ENCODE measurements around the gene CNOT11.
"Not testable (repeated sequence)": the region's sequence is repeated elsewhere in the genome, so short reads cannot be mapped to it uniquely, and the experiment has no call there.

Gene CNOT11

GRCh38 chr2:101238930-101239759 is 13.5 kb upstream of the CNOT11 start:
- H3K27ac ChIP-seq (ENCODE audit: low read depth, low read length, poor library complexity, severe bottlenecking): no peak overlapping the region
- H3K36me3 ChIP-seq (ENCODE audit: insufficient read depth, low read length): no peaks in the 10 kb centered on the region
- no peaks in the 10 kb centered on the region for H3K79me2 ChIP-seq (ENCODE audit: insufficient read depth, low read length)
- H3K4me3 ChIP-seq (ENCODE audit: low read depth, low read length, poor library complexity, severe bottlenecking): no peak overlapping the region
- TF ChIP-seq EZH2 (IDR thresholded peaks at IDR 0.05; ENCODE audit: borderline replicate concordance, low read length) (no peak), CTCF (IDR thresholded peaks at IDR 0.05; ENCODE audit: low read length) (no peak)
- no peaks in the 10 kb centered on the region for H3K9me2 ChIP-seq (ENCODE audit: low read depth, low read length)
- no peaks in the 10 kb centered on the region for H3K4me1 ChIP-seq (ENCODE audit: insufficient read depth, low read length, severe bottlenecking)
- no peak overlapping the region for H3K9ac ChIP-seq (ENCODE audit: low read length)
- H3F3A ChIP-seq (ENCODE audit: insufficient read depth, low read length): no peaks in the 10 kb centered on the region
- no peak overlapping the region for H2AFZ ChIP-seq (ENCODE audit: low read length)
- no peaks in the 10 kb centered on the region for H3K27me3 ChIP-seq (ENCODE audit: insufficient read depth, low read length)
- H4K20me1 ChIP-seq (ENCODE audit: insufficient read depth, low read length): no peaks in the 10 kb centered on the region
- no peaks in the 10 kb centered on the region for H3K9me3 ChIP-seq (ENCODE audit: low read length)
- no peak overlapping the region for H3K4me2 ChIP-seq (ENCODE audit: low read length)

GRCh38 chr2:101239760-101240118 is 12.9 kb upstream of the CNOT11 start:
- H3F3A ChIP-seq (ENCODE audit: insufficient read depth, low read length); H4K20me1 ChIP-seq (ENCODE audit: insufficient read depth, low read length); H3K4me3 ChIP-seq (ENCODE audit: low read depth, low read length, poor library complexity, severe bottlenecking); H2AFZ ChIP-seq (ENCODE audit: low read length); H3K9me2 ChIP-seq (ENCODE audit: low read depth, low read length); H3K27me3 ChIP-seq (ENCODE audit: insufficient read depth, low read length); H3K4me1 ChIP-seq (ENCODE audit: insufficient read depth, low read length, severe bottlenecking); H3K9me3 ChIP-seq (ENCODE audit: low read length); H3K36me3 ChIP-seq (ENCODE audit: insufficient read depth, low read length); H3K9ac ChIP-seq (ENCODE audit: low read length); H3K4me2 ChIP-seq (ENCODE audit: low read length); H3K79me2 ChIP-seq (ENCODE audit: insufficient read depth, low read length); H3K27ac ChIP-seq (ENCODE audit: low read depth, low read length, poor library complexity, severe bottlenecking): not testable (repeated sequence)

GRCh38 chr2:101240694-101241093 is 12.0 kb upstream of the CNOT11 start:
- H3K9me3 ChIP-seq (ENCODE audit: low read length); H4K20me1 ChIP-seq (ENCODE audit: insufficient read depth, low read length); H3K9me2 ChIP-seq (ENCODE audit: low read depth, low read length); H3K9ac ChIP-seq (ENCODE audit: low read length); H3K79me2 ChIP-seq (ENCODE audit: insufficient read depth, low read length); H3K27me3 ChIP-seq (ENCODE audit: insufficient read depth, low read length); H3K4me2 ChIP-seq (ENCODE audit: low read length); H3K36me3 ChIP-seq (ENCODE audit: insufficient read depth, low read length); H3K4me1 ChIP-seq (ENCODE audit: insufficient read depth, low read length, severe bottlenecking); H3K27ac ChIP-seq (ENCODE audit: low read depth, low read length, poor library complexity, severe bottlenecking); H3F3A ChIP-seq (ENCODE audit: insufficient read depth, low read length); H2AFZ ChIP-seq (ENCODE audit: low read length); H3K4me3 ChIP-seq (ENCODE audit: low read depth, low read length, poor library complexity, severe bottlenecking): not testable (repeated sequence)
- TF ChIP-seq CTCF (IDR thresholded peaks at IDR 0.05; ENCODE audit: low read length): peak; percentile 45; the same call in 1 of the 2 replicates

GRCh38 chr2:101241158-101241557 is 11.5 kb upstream of the CNOT11 start:
- Histone ChIP-seq H3K4me3 (ENCODE audit: low read depth, low read length, poor library complexity, severe bottlenecking) (no peak overlapping the region), H3K9me3 (ENCODE audit: low read length) (no peaks in the 10 kb centered on the region), H3K27me3 (ENCODE audit: insufficient read depth, low read length) (no peaks in the 10 kb centered on the region), H3K27ac (ENCODE audit: low read depth, low read length, poor library complexity, severe bottlenecking) (no peak overlapping the region), H3K4me1 (ENCODE audit: insufficient read depth, low read length, severe bottlenecking) (no peaks in the 10 kb centered on the region), H3F3A (ENCODE audit: insufficient read depth, low read length) (no peaks in the 10 kb centered on the region), H3K9ac (ENCODE audit: low read length) (no peak overlapping the region), H3K36me3 (ENCODE audit: insufficient read depth, low read length) (no peaks in the 10 kb centered on the region), H4K20me1 (ENCODE audit: insufficient read depth, low read length) (no peaks in the 10 kb centered on the region), H2AFZ (ENCODE audit: low read length) (no peak overlapping the region), H3K4me2 (ENCODE audit: low read length) (no peak overlapping the region), H3K79me2 (ENCODE audit: insufficient read depth, low read length) (no peaks in the 10 kb centered on the region), H3K9me2 (ENCODE audit: low read depth, low read length) (no peaks in the 10 kb centered on the region)
- TF ChIP-seq CTCF (IDR thresholded peaks at IDR 0.05; ENCODE audit: low read length) (no peak), EZH2 (IDR thresholded peaks at IDR 0.05; ENCODE audit: borderline replicate concordance, low read length) (no peak)

GRCh38 chr2:101244373-101244772 is 8.3 kb upstream of the CNOT11 start:
- H3K4me3 ChIP-seq (ENCODE audit: low read depth, low read length, poor library complexity, severe bottlenecking); H4K20me1 ChIP-seq (ENCODE audit: insufficient read depth, low read length); H3K9ac ChIP-seq (ENCODE audit: low read length); H3K9me2 ChIP-seq (ENCODE audit: low read depth, low read length); H3F3A ChIP-seq (ENCODE audit: insufficient read depth, low read length); H3K36me3 ChIP-seq (ENCODE audit: insufficient read depth, low read length); H3K4me2 ChIP-seq (ENCODE audit: low read length); H3K27me3 ChIP-seq (ENCODE audit: insufficient read depth, low read length); H3K79me2 ChIP-seq (ENCODE audit: insufficient read depth, low read length); H3K4me1 ChIP-seq (ENCODE audit: insufficient read depth, low read length, severe bottlenecking); H3K27ac ChIP-seq (ENCODE audit: low read depth, low read length, poor library complexity, severe bottlenecking); H3K9me3 ChIP-seq (ENCODE audit: low read length); H2AFZ ChIP-seq (ENCODE audit: low read length): not testable (repeated sequence)
